Ishikawa (cell line): ENCODE results near the gene KDELR1.
A peak's percentile ranks its signal among the peaks of the same experiment; 100 is the strongest.

Experiments used
- CREB1 ChIP-seq: IDR thresholded peaks from 2 replicates; pipeline ENCODE4 v1.6.1; 2012; ENCODE audit warnings: low read depth
- EP300 ChIP-seq: IDR thresholded peaks from 2 replicates; pipeline ENCODE4 v1.6.1; 2012; ENCODE audit warnings: borderline replicate concordance
- REST ChIP-seq: IDR thresholded peaks from 2 replicates; pipeline ENCODE4 v1.6.1; 2012; ENCODE audit warnings: low read depth, mild to moderate bottlenecking
- TAF1 ChIP-seq: IDR thresholded peaks from 2 replicates; pipeline ENCODE4 v1.6.1; 2012; ENCODE audit warnings: low read depth, mild to moderate bottlenecking
- YY1 ChIP-seq: IDR thresholded peaks from 2 replicates; pipeline ENCODE4 v1.6.1; 2012; ENCODE audit warnings: low read depth

DNA sequence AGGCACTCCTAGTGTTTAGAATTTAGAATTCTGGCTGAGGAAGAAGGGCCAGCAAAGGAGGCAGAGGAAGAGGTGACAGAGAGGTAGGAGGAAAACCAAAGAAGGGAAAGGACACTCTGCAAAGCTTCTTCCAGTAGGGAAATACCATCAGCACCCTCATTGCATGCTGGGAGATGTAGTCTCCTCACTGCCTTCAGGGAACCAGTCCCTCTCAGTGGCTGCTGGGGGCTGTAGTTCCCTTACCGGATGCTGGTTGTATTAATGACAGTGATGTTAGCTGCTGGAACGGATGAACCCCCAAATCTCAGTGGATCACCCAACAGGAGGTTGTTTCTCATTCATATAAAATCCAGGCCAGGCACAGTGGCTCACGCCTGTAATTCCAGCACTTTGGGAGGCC lies 12.3 kb upstream of the KDELR1 start:
- TF ChIP-seq YY1 (peak; percentile 60; the same call in 1 of the 2 replicates), EP300 (no peak), TAF1 (no peak), CREB1 (no peak), REST (no peak)
